AG04449 (cell line): Measurements from ENCODE around the gene YTHDF1.
"Not testable (repeated sequence)": the region's sequence is repeated elsewhere in the genome, so short reads cannot be mapped to it uniquely, and the experiment has no call there.

ENCODE experiments used
- CTCF ChIA-PET: fragments of 350-600 bp; formaldehyde crosslinking; extraction: SDS; loops from one replicate; lab custom pipeline; 2021; ENCODE audit warnings: antibody characterized with exemption; lab: Yijun Ruan, JAX
- POLR2A ChIA-PET: fragments of 400-600, 350-600 bp; formaldehyde crosslinking; extraction: SDS; loops from one replicate; lab custom pipeline; 2020; ENCODE audit warnings: antibody characterized with exemption, inconsistent platforms; lab: Yijun Ruan, JAX
- DNase-seq: peaks from one replicate; pipeline ENCODE4 v3.0.0-alpha.2; 2010; ENCODE audit warnings: low read depth, low spot score
- H3K4me3 ChIP-seq: 2 replicates; pipeline ENCODE4 v1.5.1; 2011; ENCODE audit warnings: low read depth, mild to moderate bottlenecking, control low read depth, low read length
- CTCF ChIP-seq: IDR thresholded peaks from one replicate; pipeline ENCODE4 v1.5.1; 2011; ENCODE audit warnings: mild to moderate bottlenecking, moderate library complexity, low read length, control low read depth, inconsistent platforms; ENCODE audit not compliant: insufficient read depth; ENCODE audit errors: missing control alignments

YTHDF1 gene

DNA sequence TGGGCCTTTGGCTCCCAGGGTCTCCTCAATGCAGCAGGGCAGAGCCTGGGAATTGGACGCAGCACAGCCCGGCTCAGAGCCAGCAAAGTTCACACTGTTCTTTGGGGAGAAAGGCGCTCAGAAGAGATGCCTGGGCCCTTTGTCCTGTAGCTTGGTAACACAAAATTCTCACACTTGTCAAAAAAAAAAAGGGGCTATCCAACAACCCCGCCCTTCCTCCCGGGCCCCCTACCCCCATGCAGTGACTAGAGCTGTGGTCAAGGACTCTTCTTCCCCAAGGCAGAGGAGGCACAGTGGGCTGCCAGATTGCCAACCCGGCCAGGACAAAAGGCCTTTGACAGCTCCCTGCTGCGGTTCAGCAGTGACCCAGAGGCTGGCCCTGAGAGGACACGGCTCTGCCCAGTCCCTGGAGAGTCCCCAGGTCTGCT is 36.4 kb upstream of the YTHDF1 start:
- no peak overlapping the region for H3K4me3 ChIP-seq
- no peak for DNase-seq
- TF ChIP-seq CTCF, result no peak
- ChIA-PET POLR2A (no interaction called here), CTCF (interaction anchor here (0.9 to 5.8 kb wide), 2 partner anchors 18 to 27 kb away, joined by 4 to 79 read pairs; no protein-coding TSS in a partner anchor)

- CTCF ChIA-PET, result interaction anchor here (5.8 kb wide), 1 partner anchor 26 kb away, joined by 79 read pairs; no protein-coding TSS in a partner anchor
- DNase-seq, POLR2A ChIA-PET, H3K4me3 ChIP-seq: not testable (repeated sequence)
- peak; percentile 14 for TF ChIP-seq CTCF
These were observed 35.4 kb upstream of the YTHDF1 start for GRCh38 chr20:63251350-63251749.

DNA sequence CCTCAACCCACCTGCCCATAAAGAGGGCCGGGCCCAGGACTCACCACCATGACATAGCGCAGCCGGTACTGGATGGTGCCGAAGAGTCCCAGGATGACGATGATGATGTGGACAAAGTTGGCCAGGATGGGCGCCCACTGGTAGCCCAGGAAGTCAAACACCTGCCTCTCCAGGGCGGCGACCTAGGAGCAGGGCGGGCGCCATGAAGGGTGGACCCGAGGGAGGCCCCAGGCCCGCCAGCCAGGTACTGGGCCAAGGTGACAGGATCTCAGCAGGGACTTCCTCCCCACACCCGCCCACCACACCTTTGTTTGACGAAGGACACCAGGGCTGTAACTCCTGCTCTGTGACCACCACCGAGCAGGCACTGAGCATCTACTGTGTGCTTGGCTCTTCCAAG is 34.0 kb upstream of the YTHDF1 start:
- H3K4me3 ChIP-seq, result no peak overlapping the region
- no peak for TF ChIP-seq CTCF
- no peak for DNase-seq
- ChIA-PET CTCF (interaction anchor here (0.8 to 5.3 kb wide), 2 partner anchors 10 to 26 kb away, joined by 3 to 49 read pairs; no protein-coding TSS in a partner anchor), POLR2A (no interaction called here)

DNA sequence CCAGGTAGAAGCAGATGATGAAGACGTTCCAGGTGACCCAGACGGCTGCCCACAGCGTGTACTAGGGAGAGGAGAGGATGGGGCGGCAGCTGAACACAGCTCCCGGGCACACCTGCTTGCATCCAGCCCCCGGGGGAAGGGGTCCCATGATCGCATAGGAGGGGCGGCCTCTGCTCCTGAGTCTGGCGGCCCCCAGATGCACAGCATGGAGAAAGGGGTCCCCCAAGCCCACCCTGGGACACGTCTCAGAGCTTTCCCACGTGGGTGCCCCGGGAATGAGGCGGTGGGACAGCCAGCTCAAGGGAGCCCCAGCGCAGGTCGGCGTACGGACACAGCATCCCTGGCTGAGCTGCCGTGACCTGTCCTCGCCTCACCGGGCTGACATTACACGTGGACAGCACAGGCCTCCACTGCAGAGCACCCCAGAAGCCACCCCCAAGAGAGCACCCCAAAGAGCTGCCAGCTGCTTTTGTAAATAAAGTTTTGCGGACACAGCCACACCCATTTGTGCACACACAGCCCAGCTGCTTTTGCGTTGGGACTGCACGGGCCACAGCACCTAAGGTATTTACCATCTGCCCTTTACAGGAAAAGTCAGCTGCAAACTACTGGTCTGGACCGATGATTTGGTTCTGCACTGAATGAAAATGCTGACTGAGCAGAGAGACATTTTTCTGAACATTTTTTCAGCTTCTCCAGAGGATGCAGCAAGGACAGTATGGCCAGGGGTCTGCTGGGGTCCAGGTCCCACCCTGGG is 33.1 kb upstream of the YTHDF1 start:
- POLR2A ChIA-PET, result no interaction called here

GRCh38 chr20:63247671-63248228 is 31.8 kb upstream of the YTHDF1 start:
- DNase-seq, result no peak
- ChIA-PET POLR2A (no interaction called here), CTCF (interaction anchor here (1.3 to 5.3 kb wide), 3 partner anchors 15 to 23 kb away, joined by 5 to 49 read pairs (median 7); no protein-coding TSS in a partner anchor)
- no peak for TF ChIP-seq CTCF
- H3K4me3 ChIP-seq, result no peak overlapping the region

More for the DNA sequence above, 33.1 kb upstream of the YTHDF1 start:
- TF ChIP-seq CTCF, result no peak
- no peak for DNase-seq
- no peak overlapping the region for H3K4me3 ChIP-seq
- CTCF ChIA-PET, result interaction anchor here (0.8 to 5.3 kb wide), 4 partner anchors 9 to 25 kb away, joined by 3 to 49 read pairs (median 5); no protein-coding TSS in a partner anchor
